ENCODE data around the gene BEX4. TPM values are rescaled to one million over a fixed set of nuclear protein-coding genes. Genes with fewer than 3 reads are reported as not detected.

The BEX4 gene
- total and polyA plus RNA-seq, 2 of the 13 experiments (the other 11 are each of a cell fraction or from before 2014, with no cell fraction given) = not detected

DNA sequence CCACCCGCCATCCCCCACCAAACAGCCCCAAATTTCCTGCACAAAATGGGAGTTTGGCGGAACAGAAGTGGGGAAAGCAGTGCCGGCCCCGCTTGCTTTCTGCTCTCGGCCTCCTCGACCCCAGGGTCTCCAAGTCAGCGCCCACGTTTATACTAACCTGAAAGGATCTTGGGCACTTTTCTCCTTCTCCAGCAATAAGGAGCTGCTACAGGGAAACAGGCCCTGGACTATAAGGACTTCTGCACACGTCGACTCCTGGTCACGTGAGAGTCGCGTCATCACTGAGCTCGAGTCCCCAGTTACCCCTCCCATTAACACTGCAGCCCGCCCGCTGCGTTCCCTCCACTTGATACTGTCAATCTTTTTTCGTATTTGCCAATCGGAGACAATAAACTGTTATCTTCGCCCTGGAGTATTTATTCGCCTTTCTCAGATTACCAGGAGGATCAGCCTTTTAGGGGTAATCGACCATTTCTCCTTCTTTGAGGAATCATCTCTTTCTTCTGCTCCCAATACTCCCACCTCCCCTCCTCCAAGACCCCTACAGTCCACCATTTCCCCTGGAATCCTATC, 40.1 kb downstream of the BEX4 start, which contains the start of gene TCEAL8 (continued):
- TF ChIP-seq ZNF275 (CRISPR knock-in tag; IDR thresholded peaks at IDR 0.05; ENCODE audit: borderline replicate concordance) (no peak), RAD21 (CRISPR knock-in tag; IDR thresholded peaks at IDR 0.05) (no peak), CCDC6 (CRISPR knock-in tag; IDR thresholded peaks at IDR 0.05) (no peak), KLF16 (CRISPR knock-in tag; IDR thresholded peaks at IDR 0.05) (no peak), ZNF616 (CRISPR knock-in tag; IDR thresholded peaks at IDR 0.05; ENCODE audit: low read depth) (no peak), KIAA2018 (CRISPR knock-in tag; IDR thresholded peaks at IDR 0.05; ENCODE audit: borderline replicate concordance) (no peak), ASH2L (IDR thresholded peaks at IDR 0.05; ENCODE audit: insufficient read length, low read depth, low read length) (no peak), CREB1 (IDR thresholded peaks at IDR 0.05) (peak; percentile 78), CREB1 (CRISPR knock-in tag; IDR thresholded peaks at IDR 0.05) (peak; percentile 83), ATF1 (CRISPR knock-in tag; IDR thresholded peaks at IDR 0.05) (peak; percentile 73), ZNF143 (CRISPR knock-in tag; IDR thresholded peaks at IDR 0.05) (no peak), CREM (IDR thresholded peaks at IDR 0.05) (peak; percentile 71), CREM (CRISPR knock-in tag; IDR thresholded peaks at IDR 0.05) (no peak), FOSL2 (CRISPR knock-in tag; IDR thresholded peaks at IDR 0.05) (peak; percentile 20; the same call in 1 of the 2 replicates), ZNF569 (CRISPR knock-in tag; IDR thresholded peaks at IDR 0.05; ENCODE audit: borderline replicate concordance) (no peak)
- TF ChIP-seq, protein P1, sequence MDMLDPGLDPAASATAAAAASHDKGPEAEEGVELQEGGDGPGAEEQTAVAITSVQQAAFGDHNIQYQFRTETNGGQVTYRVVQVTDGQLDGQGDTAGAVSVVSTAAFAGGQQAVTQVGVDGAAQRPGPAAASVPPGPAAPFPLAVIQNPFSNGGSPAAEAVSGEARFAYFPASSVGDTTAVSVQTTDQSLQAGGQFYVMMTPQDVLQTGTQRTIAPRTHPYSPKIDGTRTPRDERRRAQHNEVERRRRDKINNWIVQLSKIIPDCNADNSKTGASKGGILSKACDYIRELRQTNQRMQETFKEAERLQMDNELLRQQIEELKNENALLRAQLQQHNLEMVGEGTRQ (IDR thresholded peaks at IDR 0.05; ENCODE audit: low read depth, low read length) = peak; percentile 46; the same call in 1 of the 2 replicates
- TF ChIP-seq, protein P1 (CRISPR knock-in tag; IDR thresholded peaks at IDR 0.05; ENCODE audit: borderline replicate concordance) = peak; percentile 71; the same call in 1 of the 2 replicates
- TF ChIP-seq, protein P2, sequence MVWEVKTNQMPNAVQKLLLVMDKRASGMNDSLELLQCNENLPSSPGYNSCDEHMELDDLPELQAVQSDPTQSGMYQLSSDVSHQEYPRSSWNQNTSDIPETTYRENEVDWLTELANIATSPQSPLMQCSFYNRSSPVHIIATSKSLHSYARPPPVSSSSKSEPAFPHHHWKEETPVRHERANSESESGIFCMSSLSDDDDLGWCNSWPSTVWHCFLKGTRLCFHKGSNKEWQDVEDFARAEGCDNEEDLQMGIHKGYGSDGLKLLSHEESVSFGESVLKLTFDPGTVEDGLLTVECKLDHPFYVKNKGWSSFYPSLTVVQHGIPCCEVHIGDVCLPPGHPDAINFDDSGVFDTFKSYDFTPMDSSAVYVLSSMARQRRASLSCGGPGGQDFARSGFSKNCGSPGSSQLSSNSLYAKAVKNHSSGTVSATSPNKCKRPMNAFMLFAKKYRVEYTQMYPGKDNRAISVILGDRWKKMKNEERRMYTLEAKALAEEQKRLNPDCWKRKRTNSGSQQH (CRISPR knock-in tag; IDR thresholded peaks at IDR 0.05; ENCODE audit: low read depth) = no peak
